HEK293 (cell line): Measurements from ENCODE around the gene RGS4.

Source experiments
- CTCF ChIP-seq: fragments of 450-650 bp; formaldehyde crosslinking; IDR thresholded peaks from 2 replicates; pipeline ENCODE4 v1.5.1; 2016; ENCODE audit warnings: missing biosample characterization, missing genetic modification characterization
- KLF16 ChIP-seq: fragments of 450-650 bp; formaldehyde crosslinking; IDR thresholded peaks from 2 replicates; pipeline ENCODE4 v1.5.1; 2017; ENCODE audit warnings: missing biosample characterization, missing genetic modification characterization
- KLF9 ChIP-seq: fragments of 450-650 bp; formaldehyde crosslinking; IDR thresholded peaks from 2 replicates; pipeline ENCODE4 v1.5.1; 2016; ENCODE audit warnings: missing biosample characterization, missing genetic modification characterization, low read depth
- ZNF140 ChIP-seq: fragments of 450-650 bp; formaldehyde crosslinking; IDR thresholded peaks from 2 replicates; pipeline ENCODE4 v1.5.1; 2016; ENCODE audit warnings: missing biosample characterization, missing genetic modification characterization
- ZNF24 ChIP-seq: fragments of 450-650 bp; formaldehyde crosslinking; IDR thresholded peaks from 2 replicates; pipeline ENCODE4 v1.5.1; 2016; ENCODE audit warnings: missing biosample characterization, missing genetic modification characterization
- ZNF341 ChIP-seq: fragments of 450-650 bp; formaldehyde crosslinking; IDR thresholded peaks from 2 replicates; pipeline ENCODE4; 2016; ENCODE audit warnings: low read depth, missing biosample characterization, missing genetic modification characterization
- ZNF398 ChIP-seq: fragments of 450-650 bp; formaldehyde crosslinking; IDR thresholded peaks from 2 replicates; pipeline ENCODE4 v1.5.1; 2017; ENCODE audit warnings: missing biosample characterization, missing genetic modification characterization
- ZNF510 ChIP-seq: fragments of 450-650 bp; formaldehyde crosslinking; IDR thresholded peaks from 2 replicates; pipeline ENCODE4 v1.5.1; 2018; ENCODE audit warnings: mild to moderate bottlenecking, missing genetic modification characterization, missing biosample characterization; ENCODE audit not compliant: insufficient replicate concordance
- ZSCAN18 ChIP-seq: fragments of 450-650 bp; formaldehyde crosslinking; IDR thresholded peaks from 2 replicates; pipeline ENCODE4 v1.5.1; 2016; ENCODE audit warnings: missing biosample characterization, missing genetic modification characterization

GRCh38 chr1:163090321-163090945, 21.3 kb downstream of the RGS4 start:
- TF ChIP-seq ZNF510 (tag by site-specific recombination) (no peak), ZNF341 (tag by site-specific recombination) (no peak), CTCF (no peak), ZNF24 (no peak), ZNF398 (tag by site-specific recombination) (no peak), ZSCAN18 (tag by site-specific recombination) (no peak), KLF16 (no peak), KLF9 (no peak), ZNF140 (no peak)
